D341Med (cell line): ENCODE data around the gene MIEF1.

ENCODE experiments used
- DNase-seq: peaks from one replicate; pipeline ENCODE4 v3.0.0; 2012; ENCODE audit warnings: low spot score

MIEF1 gene

DNA sequence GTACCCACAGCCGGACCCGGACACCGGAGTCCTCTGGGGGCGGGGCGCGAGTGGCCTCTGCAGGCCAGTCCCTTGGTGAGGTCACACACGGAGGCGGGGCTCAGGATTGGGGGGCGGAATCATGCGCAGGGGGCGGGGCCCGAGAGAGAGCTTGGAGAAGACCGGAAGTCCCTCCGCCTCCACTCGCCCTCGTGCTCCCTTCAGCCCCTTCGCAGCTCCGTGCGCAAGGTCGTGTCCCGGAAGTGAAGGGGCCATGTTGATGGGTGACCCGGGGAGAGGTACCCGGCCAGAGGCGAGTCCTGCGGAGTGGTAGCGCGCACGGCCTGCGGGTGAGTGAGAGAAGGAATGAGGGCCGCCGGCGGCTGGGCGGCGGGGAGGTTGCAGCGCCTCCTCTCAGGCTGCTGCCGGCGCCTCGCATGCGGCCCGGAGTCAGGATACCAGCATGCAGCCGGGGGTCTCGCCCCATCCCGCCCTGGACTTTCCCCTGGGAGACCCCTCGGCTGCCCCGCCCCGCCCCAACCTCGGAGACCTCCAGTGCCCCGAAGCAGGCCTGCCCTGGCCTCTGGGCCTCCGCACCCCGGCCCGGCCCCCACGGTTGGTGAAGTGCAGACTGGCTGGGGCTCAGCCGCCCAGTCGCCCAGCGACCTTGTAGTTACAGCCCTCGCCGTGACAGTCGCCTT lies at the start of gene MIEF1:
Gene MIEF1, plus strand, starts transcription at position 182 of the 680 bp plus-strand sequence. CDS start 9,005 bp downstream, outside the sequence.
- DNase-seq = peak; percentile 96

DNA sequence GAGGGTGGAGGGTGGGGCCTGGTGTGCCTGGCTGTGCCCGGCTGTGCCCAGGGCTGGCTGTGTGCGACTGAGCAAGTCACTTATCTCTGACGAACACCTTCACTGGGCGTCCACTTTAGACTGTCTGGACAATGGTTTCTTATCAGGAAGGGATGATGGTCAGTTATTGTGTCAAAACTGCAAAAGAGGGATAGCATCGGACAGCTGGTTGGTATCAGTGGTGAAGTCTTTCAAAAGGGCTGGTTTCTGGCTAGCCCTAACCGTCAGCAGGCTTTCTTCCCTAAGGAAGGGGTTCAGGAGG lies 49.4 kb upstream of the MIEF1 start:
- DNase-seq = no peak

DNA sequence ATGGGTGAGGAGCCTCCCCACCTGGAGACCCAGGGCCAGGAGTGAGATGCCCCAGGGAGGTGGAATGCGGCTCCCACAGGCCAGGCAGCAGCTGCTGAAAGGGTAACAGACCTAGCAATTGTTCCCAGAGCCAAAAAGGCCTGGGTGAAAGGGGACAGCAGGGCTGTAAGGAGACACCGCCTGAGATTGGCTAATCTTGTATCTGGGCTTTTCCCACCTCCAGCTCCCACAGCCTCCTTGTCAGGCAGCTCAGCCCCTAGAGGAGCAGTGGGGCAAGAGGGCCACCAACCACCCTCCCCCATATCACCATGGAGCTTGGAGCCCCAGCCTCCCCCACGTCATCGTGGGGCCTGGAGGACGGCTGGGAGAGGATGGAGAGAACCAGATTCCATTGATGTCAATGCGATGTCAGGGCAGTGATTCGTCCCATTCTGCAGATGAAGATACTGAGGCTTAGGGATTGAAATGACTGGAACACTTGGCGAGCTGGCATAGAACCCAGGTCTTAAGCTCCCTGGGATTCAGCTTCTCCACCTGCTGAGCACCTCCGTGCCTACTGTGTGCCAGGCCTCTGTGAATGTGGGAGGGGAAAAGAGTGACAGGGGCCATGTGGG lies 48.2 kb upstream of the MIEF1 start:
- no peak for DNase-seq

DNA sequence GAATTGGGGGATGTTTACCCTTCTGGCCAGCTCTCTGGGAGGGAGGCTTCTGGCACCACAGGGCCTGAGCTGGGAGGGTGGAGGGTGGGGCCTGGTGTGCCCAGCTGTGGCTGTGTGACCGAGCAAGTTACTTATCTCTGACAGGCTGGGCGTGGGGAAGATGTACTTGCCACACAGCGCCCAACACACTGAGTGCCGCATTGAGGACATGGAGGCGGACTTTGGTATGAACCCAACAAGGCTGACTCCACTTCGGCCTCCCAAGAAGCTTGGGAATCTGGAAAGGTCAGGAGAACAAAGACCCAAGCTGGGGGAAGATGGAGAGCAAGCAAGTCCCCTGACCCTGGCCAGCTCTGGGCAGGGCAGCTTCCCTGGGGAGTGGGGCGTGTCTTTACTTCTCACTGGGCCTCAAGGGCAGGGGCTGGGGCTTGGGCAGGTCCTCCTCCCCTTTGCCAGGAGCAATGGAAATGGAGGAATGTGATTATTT lies 47.7 kb upstream of the MIEF1 start:
- DNase-seq = no peak

DNA sequence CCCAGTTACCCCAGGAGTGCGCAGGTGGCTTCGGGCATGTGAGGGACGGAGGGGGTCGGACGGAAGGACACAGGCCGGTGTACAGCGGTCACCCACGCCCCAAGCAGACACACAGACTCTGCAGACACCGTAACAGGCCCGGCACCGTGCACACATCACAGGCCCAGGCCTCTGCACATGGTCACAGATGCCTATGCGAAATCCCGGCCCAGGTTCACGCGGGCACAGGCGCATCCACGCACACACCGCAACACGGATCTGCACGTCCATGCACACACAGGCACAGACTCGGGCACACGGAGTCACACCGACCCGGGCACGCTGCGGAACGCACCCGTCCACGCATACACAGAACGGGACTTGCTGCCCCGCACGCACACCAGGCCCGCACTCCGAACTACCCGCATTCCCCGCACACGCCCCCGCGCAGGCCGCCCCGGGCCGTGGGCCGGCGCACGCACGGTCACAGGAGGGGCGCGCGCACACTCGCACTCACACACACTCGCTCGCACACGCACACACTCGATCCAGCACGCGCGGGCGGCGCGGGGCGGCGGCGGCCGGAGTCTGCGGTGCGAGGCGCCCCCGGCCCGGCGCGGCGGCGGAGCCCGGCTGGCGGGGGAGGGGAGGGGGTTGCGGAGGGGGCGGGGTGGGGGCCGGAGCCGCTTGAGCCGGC lies 45.4 kb upstream of the MIEF1 start, which contains the start of gene MGAT3:
Gene MGAT3, plus strand, starts transcription at position 491 of the 676 bp plus-strand sequence. CDS start 30,336 bp downstream, outside the sequence.
- peak; percentile 54 for DNase-seq

DNA sequence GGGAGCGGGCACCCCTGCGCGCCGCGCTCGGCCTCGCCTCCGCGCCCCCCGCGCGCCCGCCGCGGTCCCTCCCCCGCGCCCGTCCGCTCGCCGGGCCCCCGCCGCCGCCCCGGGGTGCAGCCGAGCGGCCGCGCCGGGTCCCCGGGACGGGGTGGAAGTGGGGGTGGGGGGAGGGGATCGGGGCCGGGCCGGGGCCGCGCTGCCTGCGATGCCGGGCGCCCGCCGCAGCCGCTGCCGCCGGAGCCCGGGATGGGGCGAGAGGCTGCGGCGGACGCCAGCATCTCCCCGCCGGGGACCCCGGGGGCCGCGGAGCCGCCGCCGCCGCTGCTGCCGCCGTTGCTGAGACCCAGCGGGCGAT lies 44.9 kb upstream of the MIEF1 start:
- DNase-seq = peak; percentile 85

DNA sequence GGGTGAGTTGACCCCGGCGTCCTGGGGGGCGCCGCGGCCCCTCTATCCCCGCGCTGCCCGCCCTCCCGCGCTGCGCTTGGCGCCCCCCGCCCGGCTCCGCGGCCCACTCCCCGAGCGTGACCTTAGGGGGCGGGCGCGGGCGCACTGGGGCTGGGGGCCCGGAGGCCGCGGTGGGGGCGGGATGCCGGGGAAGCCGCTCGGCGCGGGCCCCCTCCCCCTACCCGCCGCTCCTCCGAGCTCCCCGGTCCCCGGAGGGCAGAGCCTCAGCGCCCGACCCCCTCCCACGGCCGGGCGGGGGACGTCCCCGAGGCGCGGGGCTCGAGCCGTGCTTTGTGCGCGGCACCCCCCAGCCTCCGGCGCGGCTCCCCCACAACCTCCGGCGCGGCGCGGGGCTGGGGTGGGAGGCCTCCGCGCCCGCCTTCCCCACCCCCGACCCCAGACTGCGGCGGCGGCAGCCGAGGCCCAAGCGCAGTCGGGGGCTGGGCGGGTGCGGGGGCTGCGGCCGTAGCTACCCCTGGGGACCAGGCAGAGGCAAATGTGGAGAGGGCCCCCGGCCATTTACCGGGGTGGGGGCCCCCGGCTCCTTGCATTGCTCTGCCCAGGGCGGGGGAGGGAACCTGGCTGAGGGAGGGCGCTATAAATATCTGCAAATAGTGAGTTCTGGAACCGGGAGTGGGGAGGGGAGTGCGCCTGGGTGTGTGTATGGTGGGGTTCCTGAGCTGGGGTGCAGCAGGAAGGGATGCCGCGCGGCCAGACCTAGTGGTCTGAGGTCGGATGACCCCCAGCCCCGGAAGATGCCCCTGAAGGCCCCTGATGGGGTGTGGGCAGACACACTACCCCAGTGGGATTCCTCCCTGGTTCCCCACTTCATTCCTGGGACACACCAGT lies 44.3 kb upstream of the MIEF1 start:
- peak; percentile 82 for DNase-seq

DNA sequence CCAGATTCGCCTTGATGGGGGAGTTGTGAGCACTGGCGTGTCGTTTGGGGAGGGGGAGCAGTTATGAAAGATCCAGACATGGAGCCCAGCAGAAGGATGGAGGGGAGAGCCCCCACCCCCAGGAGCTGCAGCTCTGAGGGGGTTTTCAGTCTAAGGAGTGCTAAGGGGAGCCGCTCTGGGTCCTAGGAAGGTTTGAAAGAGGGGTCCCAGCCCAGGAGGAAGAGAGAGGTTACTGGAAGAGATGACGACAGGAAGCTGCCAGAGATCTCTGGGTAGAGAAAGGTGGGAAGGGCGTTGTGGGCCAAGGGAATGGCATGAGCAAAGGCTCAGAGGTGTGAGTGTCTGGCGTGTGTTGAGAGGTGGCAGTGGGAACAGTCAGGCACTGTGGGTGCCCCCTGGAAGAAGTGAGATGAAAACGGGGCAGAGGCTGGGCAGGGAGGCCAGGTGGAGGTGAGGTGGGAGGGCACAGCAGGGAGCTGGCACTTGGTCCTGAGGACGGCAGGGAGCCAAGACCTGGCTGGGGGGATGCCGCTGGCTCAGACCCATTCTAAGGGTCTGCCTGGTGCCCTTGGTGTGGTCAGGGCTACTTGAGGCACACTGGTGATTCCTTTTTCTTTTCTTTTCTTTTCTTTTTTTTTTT lies 43.5 kb upstream of the MIEF1 start:
- DNase-seq = no peak

DNA sequence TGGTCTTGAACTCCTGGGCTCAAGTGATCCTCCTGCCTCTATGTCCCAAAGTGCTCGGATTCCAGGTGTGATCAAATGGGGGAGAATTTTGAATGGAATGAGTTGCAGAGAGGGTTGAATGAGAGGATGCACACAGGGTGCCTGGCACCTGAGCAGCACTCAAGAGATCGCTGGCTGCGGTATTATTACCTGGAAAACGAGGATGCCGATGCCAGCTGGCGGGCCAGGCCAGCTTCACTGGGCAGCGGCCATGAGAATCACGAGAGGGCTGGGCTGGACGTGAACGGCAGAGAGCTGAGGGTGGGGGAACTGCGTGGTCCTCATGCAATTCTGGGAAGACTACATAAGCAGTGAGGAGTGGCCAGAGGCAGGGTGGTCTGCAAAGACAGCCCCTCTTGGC lies 42.4 kb upstream of the MIEF1 start:
- no peak for DNase-seq

DNA sequence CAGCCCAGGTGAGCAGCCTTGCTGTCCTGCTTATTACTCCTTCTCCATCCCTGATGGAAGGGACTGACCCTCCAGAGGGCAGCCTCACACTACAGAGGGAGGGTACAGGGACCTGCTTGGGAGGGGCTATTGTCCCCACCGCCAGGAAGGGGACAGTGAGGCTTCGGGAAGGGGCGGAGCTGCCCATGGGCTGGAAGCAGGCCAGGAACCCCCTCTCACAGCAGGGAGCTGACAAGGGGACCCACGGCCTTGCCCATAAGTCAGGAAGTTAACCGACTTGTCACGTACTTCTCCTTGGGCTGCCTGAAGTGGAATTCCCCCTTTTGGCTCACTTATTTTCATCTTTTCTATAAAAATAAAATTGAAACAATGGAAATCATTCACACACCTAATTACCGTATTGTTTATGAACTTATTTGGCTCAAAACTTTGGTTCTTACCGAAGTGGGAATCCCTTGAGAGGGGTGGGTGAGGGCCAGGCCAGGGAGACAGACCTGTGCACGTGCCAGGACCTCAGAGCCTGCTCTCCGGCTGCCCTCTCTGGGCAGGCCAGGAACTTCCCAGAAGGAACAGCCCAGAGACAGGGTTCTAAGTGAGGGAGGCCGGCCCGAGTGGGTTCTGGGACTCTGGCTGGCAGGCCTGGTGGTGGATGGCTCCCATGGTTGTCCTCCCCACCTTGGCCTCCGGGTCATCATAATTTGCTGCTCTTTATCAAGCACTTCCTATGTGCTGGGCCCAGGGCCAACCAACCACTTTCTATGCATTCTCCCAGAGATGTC lies 39.5 kb upstream of the MIEF1 start:
- DNase-seq = no peak

DNA sequence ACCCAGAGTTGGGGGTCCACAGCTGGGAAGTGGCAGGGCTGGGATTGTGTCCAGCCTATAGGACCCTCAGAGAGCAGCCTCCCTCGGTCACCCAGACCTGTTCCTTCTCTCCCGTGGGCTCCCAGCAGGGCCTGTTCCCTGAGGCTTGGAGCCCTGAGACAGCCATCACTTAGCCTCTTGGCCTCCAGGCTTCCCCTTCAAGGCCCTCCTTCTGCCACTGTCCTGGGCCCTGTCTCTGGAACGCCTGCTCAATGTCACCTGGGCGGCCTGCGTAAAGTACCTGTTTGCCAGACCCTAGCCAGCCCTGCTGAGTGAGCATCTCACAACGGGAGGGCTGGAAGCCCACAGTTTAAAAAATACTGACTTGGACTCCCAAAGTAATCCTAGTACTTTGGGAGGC lies 38.8 kb upstream of the MIEF1 start:
- no peak for DNase-seq

DNA sequence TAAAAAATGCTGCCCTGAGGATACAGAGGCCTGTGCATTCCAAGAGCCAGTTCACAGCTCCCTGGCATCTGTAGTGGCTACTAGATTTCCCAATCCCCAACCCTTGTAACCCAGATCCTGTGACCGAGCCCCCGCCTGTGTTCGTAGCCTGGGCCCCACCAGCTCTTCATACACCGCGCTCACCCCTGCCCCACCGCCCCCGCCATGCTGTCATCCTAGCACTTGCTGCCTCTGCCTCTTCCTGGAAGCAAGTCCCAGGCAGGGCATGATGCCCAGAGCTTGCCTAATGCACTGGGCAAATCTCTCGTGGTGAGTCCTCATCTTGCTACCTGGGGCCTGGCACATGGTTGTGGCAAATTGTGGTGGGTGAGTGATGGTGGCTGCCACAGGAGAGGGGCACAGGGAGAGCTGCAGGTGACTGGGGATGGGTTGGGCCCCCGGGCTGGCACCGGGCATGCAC lies 38.1 kb upstream of the MIEF1 start:
- no peak for DNase-seq

DNA sequence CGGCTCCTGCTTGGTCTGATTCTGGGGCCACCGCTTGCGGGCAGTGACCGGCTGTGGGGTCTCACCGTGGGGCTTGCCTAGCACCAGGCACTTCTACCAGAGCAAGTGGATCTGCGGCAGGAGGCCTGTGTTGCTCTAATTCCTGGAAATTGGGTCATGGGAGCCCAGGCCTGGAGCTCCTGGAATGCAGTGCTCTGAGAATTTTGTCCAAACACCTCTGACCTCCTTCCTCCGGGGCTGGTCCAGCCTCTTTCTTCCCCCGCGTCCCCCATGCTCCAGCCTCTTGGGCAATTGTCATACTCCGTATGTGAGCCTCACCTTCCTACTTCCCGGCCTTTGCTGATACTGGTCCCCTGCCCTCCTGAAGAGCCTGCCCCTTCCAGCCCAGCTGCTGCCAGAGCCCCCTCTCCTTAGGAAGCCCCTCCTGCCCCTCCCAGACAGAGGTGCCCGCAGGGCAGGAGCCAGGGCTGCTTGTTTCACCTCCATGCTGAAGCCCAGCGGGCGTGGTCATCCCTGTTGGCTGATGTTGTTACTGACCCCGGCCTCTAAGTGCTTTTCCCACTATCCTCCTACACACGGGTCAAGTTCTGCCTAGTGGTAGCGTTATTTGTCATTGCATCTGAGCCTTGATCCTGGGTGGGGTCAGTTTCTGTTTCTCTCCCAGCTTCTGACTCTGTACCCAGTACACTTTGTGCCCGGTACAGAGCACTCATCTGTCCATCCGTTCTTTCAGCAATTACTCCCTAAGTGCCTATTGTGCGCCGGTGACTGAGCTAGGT lies 35.7 kb upstream of the MIEF1 start:
- no peak for DNase-seq

DNA sequence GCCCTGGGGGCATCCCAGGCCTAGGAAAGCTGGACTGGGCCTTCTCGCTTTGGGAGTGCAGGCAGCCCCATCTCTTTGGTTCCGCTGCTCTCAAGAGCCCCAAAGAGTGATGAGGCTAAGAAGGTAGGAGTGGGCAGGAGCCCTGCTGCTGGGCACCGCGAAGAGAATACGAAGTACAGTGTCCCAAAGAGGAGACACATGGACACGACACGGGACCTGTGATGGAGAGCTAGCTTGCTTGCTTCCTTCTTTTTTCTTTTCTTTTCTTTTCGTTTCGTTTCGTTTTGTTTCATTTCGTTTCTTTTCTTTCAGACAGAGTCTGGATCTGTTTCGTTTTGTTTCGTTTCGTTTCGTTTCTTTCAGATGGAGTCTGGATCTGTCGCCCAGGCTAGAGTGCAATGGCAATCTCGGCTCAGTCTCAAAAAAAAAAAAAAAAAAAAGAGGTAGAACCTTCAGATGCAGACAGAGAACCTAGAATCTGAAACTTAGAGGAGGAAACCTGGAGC lies 34.6 kb upstream of the MIEF1 start:
- DNase-seq = no peak

DNA sequence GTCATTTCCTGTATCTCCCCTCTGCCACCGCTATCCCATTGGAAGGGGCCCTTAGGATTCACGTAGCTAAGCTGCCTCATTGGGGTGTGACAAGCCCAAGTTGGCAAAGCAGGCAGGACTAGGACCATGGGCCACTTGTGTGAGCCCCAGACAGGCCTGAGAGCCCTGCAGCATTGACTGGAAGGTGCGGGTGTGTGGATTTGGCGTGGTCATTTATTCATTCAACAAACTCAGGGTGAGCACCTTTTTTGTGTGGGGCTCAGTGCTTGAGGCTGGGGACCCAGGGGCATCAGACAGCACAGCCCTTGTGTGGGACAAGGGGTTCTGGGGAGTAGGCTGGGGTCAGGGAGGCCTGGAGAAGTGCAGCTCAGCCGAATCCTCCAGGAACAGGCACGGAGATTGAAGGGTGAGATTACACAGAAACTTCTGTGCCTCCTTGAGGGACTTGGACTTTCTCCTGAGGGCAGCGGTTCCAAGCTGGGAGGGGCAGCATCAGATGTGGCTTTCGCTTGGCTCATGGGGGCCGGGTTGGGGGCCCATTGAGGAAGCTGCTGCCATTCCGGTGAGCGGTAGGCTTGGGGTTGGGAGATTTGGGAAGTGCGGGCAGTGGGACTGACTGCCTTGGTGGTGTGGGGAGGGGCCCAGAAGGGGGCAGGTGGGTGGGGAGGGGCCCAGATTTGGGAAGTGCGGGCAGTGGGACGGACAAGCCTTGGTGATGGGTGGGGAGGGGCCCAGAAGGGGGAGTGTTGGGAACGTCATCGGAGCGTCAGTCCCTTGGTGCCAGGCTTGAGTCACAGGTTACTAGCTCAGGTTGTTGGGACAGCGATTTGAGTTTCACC lies 33.4 kb upstream of the MIEF1 start:
- no peak for DNase-seq

DNA sequence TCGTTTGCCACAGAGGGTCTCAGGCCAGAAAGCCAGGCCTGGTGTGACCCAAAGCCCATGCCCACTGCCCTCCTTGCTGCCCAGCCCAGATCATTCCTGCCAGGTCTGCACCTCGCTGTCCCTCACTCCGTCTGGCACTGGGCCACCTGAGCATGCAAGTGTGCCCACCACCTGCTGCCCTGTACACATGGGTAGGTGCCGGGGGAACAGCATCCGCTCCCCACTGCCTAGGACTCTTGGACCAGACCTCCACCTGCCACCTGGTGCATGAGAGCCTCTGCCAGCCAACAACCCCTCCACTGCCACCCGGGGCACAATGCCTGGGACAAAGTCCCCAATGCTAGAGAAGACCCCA lies 32.8 kb upstream of the MIEF1 start:
- DNase-seq = no peak

DNA sequence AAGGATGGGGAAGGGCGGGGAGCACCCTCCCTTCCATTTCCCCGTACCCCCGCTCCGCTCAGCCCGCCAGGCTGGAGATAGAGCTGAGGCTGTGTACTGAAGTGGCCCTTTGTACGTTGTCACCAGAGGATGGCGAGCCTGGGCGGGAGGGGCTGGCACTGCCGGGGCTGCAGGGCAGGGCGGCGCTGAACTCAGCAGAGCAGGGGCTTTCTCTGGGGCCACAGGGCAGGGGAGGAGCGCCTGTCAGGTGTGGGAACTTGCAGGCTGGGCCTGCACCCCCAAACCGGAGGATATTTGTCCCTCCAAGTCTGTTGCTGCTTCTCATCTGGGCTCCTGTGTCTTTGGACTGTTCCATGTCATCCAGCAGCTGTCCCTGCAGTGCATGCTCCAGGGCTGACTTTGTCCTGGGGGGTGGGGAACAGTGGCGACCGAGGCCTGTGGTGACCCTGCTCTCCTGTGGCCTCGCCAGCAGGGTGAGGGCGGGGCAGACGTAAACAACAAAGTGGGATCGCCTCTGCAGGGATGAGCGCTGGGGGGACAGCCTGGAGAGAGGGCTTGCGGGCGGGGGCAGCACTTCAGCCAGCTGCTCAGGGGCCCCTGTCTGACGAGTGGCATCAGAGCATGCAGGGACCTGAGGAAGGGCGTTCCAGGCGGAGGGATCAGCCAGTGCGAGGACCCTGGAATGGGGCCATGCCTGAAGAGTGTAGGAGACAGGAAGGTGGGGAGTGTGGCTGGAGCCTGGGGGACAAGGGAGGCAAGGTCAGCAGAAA lies 32.2 kb upstream of the MIEF1 start:
- DNase-seq = no peak
